ENCODE data around the gene MACIR. TPM values are rescaled to one million over a fixed set of nuclear protein-coding genes. Genes with fewer than 3 reads are reported as not detected.
"Not testable (repeated sequence)": the region's sequence is repeated elsewhere in the genome, so short reads cannot be mapped to it uniquely, and the experiment has no call there.

Gene MACIR, protein sequence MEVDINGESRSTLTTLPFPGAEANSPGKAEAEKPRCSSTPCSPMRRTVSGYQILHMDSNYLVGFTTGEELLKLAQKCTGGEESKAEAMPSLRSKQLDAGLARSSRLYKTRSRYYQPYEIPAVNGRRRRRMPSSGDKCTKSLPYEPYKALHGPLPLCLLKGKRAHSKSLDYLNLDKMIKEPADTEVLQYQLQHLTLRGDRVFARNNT
- 1 to 10 TPM; 7.9 to 8.0 TPM for total RNA-seq

DNA sequence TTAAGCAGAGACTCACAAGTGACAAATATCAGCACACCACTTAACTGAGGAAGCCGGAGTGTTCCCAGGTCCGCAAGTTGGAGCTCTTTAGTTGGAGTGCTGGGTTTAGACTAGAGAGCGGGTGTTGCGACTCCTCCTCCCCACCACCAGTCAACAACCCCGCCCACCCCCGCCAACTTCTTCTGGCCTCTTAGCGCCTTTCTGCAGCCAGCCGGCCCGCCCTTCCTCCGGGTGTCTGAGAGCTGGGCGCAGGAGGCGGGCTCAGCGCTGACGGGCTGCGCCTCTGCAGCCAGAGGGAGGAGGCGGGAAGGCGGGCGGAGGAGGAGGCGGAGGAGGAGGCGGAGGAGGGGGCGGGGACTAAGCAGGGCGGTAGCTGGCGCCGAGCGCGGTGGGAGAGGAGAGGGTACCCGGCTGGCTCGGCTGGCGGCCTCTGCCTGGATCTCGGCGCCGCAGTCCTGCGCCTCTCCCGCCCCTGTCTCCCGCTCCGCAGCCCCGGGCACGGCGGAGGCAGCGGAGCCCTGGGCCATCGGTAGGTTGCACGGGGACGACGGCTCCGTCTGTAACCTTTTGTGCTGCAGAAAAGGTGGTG, at the start of gene MACIR:
TSS of gene MACIR (plus strand) at position 396 of the 589 bp plus-strand sequence. CDS start 17,157 bp downstream, outside the sequence.
- Mint-ChIP-seq H3K27me3 (peaks cover 8% of the 10 kb centered on the region), H3K36me3 (peaks cover 2% of the 10 kb centered on the region), H3K27ac (peak within 1 kb of the TSS; percentile 58), H3K9me3 (no peaks in the 10 kb centered on the region), H3K4me3 (peak within 1 kb of the TSS; percentile 84), H3K4me1 (peaks cover 25% of the 10 kb centered on the region)
- peak; percentile 94 for DNase-seq

DNA sequence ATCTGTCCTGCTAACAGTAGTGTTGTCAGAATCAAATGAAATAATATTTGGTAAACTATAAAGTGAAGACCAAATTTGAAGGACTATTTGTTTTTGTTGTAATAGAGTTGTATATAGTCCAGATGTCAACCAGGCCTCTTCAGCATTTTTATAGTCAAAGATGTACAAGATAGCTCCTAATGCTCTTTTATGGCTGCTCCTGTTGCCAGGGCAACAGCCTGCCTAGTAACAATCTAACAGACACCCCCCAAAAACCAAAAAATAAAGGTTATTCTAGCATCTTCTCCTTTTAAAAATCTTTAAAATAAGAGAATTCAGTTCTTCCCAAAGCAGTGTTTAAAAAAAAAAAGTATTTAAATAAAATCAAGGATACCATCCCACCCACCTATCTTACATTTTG, 49.5 kb upstream of the MACIR start:
- no peak for DNase-seq
- Mint-ChIP-seq H3K36me3 (peaks cover 20% of the 10 kb centered on the region), H3K4me3 (no peak overlapping the region), H3K9me3 (peaks cover 2% of the 10 kb centered on the region), H3K4me1 (peaks cover 31% of the 10 kb centered on the region), H3K27ac (no peak overlapping the region), H3K27me3 (no peaks in the 10 kb centered on the region)

DNA sequence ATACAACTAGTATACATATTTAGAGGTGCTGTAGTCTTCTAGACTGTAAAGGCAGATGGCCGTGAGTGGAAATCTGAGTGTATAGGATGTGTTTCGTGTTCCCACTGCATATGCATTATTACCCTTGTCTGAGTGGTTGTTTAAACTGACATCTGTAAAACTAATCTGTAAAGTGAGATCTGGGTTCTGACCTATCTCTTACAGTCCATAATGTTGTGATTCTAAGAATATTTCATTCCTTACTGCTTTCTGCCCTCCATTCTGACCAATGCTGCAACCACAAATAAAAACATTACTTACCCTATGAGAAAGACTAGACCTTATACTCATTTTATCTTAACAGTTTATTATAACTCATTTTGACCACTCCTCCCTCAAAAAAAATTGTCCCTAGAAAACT, 47.6 kb upstream of the MACIR start:
- DNase-seq, result no peak
- Mint-ChIP-seq H3K27me3 (no peaks in the 10 kb centered on the region), H3K4me1 (peaks cover 31% of the 10 kb centered on the region), H3K36me3 (peaks cover 6% of the 10 kb centered on the region), H3K9me3 (no peaks in the 10 kb centered on the region), H3K27ac (no peak overlapping the region), H3K4me3 (no peak overlapping the region)

DNA sequence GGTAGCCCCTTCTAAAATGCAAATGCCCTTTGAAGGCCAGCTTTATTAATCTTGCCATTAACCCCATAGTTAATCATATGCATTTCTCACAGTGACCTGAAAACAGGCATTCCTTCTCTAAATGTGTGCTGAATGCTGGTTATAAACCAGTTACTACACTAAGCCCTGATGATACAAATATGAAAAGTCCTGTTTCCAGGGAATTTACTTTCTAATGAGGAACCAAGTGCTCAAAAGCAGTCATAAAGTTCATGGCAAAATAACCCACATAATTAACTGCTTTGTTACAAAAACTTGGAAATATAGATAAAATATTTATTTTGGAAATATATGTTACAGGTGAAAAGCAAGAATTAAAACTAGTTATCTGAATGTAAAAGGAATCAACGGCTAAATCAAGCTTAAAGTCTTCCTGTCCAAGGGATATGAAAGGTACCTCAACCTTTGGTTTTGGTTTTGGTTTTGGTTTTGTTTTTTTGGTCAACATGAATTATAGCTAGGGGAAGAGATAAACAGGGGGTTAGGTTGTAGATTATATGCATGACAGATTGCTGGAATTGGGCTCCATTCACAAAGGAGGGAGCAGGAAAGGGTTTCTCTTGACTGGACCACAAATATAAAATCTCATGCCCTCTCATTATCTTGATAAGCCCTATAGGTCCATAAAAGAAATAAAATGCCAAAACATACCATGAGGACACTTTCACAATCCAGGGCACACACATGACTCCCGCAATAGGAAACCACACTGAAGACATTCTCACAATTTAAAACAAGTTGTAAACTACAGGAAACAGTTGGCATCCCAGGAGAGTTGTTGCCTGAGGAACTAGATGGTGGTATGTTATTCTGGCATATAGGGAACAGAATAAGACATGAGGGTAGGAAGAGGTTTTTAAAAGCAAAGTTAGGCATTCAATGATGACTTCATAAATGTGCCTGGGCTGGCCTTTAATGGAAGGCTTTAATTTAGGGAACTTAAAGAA, 46.7 kb upstream of the MACIR start:
- no peak for DNase-seq
- Mint-ChIP-seq H3K4me3 (no peak overlapping the region), H3K36me3 (peaks cover 6% of the 10 kb centered on the region), H3K27ac (no peak overlapping the region), H3K27me3 (no peaks in the 10 kb centered on the region), H3K9me3 (no peaks in the 10 kb centered on the region), H3K4me1 (peaks cover 27% of the 10 kb centered on the region)

DNA sequence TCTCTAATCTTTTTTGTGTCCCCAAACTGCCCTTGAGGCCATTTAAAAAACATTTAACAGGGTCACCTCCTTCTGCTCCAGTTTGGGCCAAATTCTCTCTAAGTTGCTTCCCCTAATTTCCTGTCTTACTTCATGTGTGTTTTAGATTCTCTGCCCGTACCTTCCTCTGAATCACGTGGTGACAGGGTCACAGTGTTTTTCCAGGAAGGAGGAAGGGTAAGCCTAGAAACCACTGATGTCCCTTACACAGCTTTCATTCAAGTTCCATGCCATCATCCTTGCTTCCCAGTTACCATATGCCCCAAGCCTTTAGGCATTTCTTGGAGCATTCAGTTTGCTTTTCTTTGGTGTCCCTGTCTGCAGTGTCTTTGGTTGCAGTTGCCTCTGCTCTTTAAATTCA, 42.4 kb upstream of the MACIR start:
- no peak overlapping the region for H3K27ac Mint-ChIP-seq
- peaks cover 7% of the 10 kb centered on the region for H3K36me3 Mint-ChIP-seq
- peaks cover 13% of the 10 kb centered on the region for H3K4me1 Mint-ChIP-seq
- no peak for DNase-seq
- H3K9me3 Mint-ChIP-seq, result peaks cover 5% of the 10 kb centered on the region
- H3K27me3 Mint-ChIP-seq, result no peaks in the 10 kb centered on the region
- no peak overlapping the region for H3K4me3 Mint-ChIP-seq

DNA sequence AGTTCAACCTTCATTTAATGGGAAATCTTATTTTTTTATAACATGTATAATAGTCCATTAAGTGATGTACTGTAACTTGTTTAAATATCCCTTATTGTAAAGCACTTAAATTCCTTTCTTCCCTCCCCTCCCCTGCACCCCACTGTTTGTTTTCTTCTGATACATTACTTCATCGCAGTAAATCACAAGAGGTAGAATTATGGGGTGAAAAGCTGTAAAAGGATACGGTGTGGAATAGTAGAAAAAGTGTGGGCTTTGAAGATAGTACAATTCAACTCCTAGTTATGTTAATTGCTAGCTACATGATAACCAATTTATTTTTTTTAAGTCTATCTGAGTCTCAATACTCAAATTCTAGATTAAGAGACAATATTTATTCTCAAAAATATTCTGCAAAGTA, 41.9 kb upstream of the MACIR start:
- Mint-ChIP-seq H3K4me3 (no peak overlapping the region), H3K9me3 (peaks cover 5% of the 10 kb centered on the region), H3K27me3 (no peaks in the 10 kb centered on the region), H3K27ac (no peak overlapping the region), H3K36me3 (peaks cover 7% of the 10 kb centered on the region), H3K4me1 (peaks cover 10% of the 10 kb centered on the region)
- DNase-seq, result no peak

DNA sequence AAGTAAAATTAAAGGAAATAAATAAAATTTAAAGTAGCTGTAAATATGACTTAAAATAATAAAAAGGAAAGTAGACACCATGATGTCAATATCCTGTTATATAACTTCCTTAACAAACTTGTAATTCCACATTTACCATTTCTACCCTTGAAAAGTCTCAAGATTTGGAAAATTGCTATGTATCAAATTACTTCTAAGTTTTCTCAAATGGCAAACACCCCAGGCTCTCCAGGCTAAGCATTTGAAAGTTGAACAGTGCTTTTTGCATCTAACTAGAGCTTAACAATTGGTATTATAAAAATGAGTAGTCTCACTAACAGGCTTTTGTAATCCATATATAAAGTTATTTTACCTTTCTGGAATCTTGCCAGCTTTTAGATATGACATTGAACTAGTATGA, 41.5 kb upstream of the MACIR start:
- Mint-ChIP-seq H3K36me3 (peaks cover 5% of the 10 kb centered on the region), H3K4me3 (no peak overlapping the region), H3K27me3 (no peaks in the 10 kb centered on the region), H3K4me1 (peaks cover 6% of the 10 kb centered on the region), H3K9me3 (peaks cover 5% of the 10 kb centered on the region), H3K27ac (no peak overlapping the region)
- DNase-seq, result no peak

DNA sequence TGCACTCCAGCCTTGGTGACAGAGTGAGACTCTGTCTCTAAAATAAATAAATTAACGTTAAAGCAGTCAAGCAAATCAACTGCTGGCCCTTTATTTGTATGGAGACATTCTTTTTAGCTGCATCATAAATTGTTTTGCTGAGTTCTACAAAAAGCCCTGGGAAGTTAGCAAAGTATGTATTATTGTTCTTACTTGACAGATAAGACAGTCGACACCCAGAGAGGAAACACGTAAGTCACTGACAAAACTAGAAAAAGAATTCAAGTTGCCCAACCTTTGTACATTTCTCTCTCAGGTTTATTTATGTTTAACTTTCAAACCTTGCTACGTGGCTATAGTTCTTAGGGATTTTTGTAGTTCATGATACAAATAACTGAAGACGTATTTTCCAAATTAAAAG, 40.4 kb upstream of the MACIR start:
- Mint-ChIP-seq H3K36me3 (peaks cover 4% of the 10 kb centered on the region), H3K27me3 (no peaks in the 10 kb centered on the region), H3K4me3 (no peak overlapping the region), H3K27ac (no peak overlapping the region), H3K9me3 (peaks cover 5% of the 10 kb centered on the region), H3K4me1 (peaks cover 5% of the 10 kb centered on the region)
- no peak for DNase-seq

DNA sequence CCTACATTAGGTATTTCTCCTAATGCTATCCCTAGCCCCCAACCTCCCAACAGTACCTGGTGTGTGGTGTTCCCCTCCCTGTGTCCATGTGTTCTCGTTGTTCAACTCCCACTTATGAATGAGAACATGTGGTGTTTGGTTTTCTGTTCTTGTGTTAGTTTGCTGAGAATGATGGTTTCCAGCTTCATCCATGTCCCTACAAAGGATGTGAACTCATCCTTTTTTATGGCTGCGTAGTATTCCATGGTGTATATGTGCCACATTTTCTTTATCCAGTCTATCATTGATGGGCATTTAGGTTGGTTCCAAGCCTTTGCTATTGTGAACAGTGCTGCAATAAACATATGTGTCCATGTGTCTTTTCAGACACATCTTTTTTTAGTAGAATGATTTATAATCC, 39.5 kb upstream of the MACIR start:
- not testable (repeated sequence) for DNase-seq, H3K4me3 Mint-ChIP-seq, H3K4me1 Mint-ChIP-seq, H3K27ac Mint-ChIP-seq, H3K27me3 Mint-ChIP-seq, H3K36me3 Mint-ChIP-seq, H3K9me3 Mint-ChIP-seq

DNA sequence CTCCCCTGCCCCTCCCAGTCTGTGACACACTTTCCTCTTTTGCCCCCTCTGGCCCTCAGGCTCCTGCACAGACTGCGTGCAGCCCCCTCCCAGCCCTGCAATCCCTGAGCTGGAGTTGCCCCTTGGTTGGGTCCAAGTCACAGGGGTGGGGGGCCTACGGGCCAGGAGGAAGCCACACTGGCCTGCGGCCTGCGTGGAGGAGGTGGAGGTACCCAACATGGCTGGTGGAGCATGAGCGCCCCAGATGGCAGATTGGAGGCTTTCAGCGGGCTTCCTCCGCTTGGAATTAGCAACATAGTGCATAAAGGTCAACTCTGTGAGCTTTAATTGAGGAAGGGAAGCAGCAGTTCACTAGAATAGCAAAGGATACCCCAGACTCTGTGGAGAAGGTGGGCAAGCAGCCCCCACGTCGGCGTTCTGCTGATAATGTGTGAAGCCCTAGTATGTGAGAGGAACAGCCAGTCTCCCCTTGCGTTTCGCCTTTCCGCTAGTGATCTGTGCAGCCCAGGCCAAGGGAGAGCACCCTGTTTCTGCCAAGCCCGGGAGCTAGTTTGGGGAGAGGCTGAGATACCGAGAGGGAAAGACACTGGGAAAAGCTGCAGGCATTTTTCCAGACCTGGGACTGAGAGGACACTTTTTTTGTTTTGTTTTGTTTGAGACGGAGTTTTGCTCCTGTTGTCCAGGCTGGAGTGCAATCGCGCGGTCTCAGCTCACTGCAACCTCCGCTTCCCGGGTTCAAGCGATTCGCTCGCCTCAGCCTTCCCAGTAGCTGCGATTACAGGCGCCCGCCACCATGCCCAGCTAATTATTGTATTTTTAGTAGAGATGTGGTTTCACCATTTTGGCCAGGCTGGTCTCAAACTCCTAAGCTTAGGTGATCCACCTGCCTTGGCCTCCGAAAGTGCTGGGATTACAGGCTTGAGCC, 35.3 kb upstream of the MACIR start:
- Mint-ChIP-seq H3K36me3 (peaks cover 4% of the 10 kb centered on the region), H3K4me3 (no peak overlapping the region)

DNA sequence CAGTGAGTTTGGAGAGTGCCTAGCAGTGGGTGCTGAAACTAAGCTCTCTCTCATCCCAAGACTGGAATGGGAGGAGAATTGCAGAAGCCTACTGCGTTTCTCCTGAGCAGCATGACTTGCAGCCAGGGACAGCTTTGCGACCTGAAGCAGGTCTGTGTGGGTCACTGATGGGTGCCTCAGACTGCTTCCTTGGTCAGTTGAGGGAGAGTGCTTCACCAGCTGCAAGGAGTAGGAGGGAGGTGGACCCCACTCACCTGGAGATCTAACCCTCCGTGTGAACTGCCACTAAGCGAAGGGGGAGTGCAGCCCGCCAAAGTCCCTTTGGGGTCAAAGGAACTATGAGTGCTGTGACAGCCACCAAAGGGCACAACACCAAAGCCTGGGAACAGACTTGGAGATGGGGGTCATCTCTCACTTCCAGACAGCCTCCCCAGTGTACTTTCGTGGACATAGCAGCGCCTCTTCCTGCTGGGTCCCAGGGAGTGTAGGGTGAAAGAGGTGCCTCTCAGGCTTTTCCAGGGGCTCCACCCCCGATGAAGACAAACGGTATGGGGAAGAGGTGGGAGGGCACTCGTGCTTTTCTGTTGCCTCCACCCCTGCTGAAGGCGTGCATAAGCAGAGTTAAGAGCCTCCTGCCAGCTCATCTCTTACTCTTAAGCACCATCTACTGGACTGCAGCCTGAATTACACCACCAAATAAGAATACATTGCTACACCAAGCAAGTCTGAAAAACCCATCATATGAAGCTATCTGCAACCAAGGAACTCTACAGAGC, 34.3 kb upstream of the MACIR start:
- no peaks in the 10 kb centered on the region for H3K4me1 Mint-ChIP-seq
- no peak overlapping the region for H3K27ac Mint-ChIP-seq
- peaks cover 23% of the 10 kb centered on the region for H3K27me3 Mint-ChIP-seq
- no peak overlapping the region for H3K4me3 Mint-ChIP-seq
- peak; percentile 32 for DNase-seq
- peaks cover 4% of the 10 kb centered on the region for H3K36me3 Mint-ChIP-seq
- peaks cover 2% of the 10 kb centered on the region for H3K9me3 Mint-ChIP-seq

More for the DNA sequence above, 35.3 kb upstream of the MACIR start:
- DNase-seq, result no peak
- no peaks in the 10 kb centered on the region for H3K4me1 Mint-ChIP-seq
- H3K9me3 Mint-ChIP-seq, result peaks cover 5% of the 10 kb centered on the region
- H3K27ac Mint-ChIP-seq, result no peak overlapping the region
- H3K27me3 Mint-ChIP-seq, result peaks cover 23% of the 10 kb centered on the region

DNA sequence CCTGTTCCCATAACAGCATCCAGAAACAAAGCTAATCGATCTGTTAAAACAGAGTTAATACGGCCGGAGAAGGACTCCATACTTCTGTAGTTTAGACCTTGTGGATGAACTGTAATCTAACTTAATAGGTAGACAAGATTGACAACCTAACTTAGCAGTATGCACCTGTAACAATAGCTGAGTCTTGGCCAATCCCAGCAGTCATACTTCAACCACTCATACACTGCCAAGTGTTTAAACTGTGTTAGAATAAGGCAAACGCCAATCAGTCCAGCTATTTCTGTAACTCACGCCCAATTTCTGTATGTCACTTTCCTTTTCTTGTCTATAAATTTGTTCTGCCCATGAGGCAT, 33.7 kb upstream of the MACIR start:
- Mint-ChIP-seq H3K4me1 (no peaks in the 10 kb centered on the region), H3K9me3 (no peaks in the 10 kb centered on the region), H3K27me3 (peaks cover 23% of the 10 kb centered on the region), H3K36me3 (no peaks in the 10 kb centered on the region), H3K27ac (no peak overlapping the region), H3K4me3 (no peak overlapping the region)
- no peak for DNase-seq

DNA sequence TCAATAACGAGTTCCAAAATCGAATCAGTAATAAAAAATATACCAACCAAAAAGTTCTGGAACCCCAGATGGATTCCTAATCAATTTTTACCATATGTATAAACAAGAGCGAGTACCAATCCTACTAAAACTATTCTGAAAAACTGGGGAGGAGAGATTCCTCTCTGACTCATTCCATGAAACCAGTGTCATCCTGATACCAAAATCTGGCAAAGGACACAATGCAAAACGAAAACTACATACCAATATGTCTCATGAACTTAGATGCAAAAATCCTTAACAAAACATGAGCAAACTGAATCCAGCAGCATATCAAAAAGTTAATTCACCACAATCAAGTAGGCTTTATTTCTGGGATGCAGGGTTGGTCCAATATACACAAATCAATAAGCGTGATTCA, 30.5 kb upstream of the MACIR start:
- Mint-ChIP-seq H3K36me3 (no peaks in the 10 kb centered on the region), H3K9me3 (no peaks in the 10 kb centered on the region), H3K4me3 (no peak overlapping the region), H3K27me3 (peaks cover 23% of the 10 kb centered on the region), H3K4me1 (no peaks in the 10 kb centered on the region), H3K27ac (no peak overlapping the region)
- no peak for DNase-seq

DNA sequence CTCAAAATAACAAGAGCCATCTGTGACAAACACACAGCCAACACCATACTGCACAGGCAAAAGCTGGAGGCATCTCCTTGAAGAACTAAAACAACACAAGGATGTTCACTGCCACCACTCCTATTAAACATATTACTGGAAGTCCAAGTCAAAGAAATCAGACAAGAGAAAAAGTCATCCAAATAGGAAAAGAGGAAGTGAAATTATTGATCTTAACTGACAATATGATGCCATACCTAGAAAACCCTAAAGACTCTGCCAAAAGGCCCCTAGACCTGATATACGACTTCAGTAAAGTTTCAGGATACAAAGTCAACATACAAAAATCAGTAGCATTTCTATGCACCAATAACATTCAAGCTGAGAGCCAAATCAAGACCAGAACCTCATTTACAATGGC, 30.0 kb upstream of the MACIR start:
- H3K27me3 Mint-ChIP-seq, result peaks cover 23% of the 10 kb centered on the region
- no peak overlapping the region for H3K4me3 Mint-ChIP-seq
- H3K4me1 Mint-ChIP-seq, result no peaks in the 10 kb centered on the region
- no peak overlapping the region for H3K27ac Mint-ChIP-seq
- no peak for DNase-seq
- H3K36me3 Mint-ChIP-seq, result no peaks in the 10 kb centered on the region
- no peaks in the 10 kb centered on the region for H3K9me3 Mint-ChIP-seq
